Heart left ventricle (tissue), 13 donors: ENCODE data around the gene UNKL.
"Not testable (repeated sequence)": the region's sequence is repeated elsewhere in the genome, so short reads cannot be mapped to it uniquely, and the experiment has no call there.

ENCODE experiments used
- CTCF ChIP-seq, 12 donors: fragments of 200-600 bp; sonication (generic) in 4 of 12; IDR thresholded peaks; one replicate each; pipeline versions ENCODE4 v1.5.0 to v1.8.0; 2018 to 2022; ENCODE audit warnings: antibody characterized with exemption in 12 of 12, mild to moderate bottlenecking in 5 of 12
- POLR2A ChIP-seq, 2 donors: fragments of 450-650 bp; IDR thresholded peaks; one replicate each; pipeline ENCODE4 v1.6.1; 2017; ENCODE audit warnings: antibody characterized with exemption in 2 of 2, mild to moderate bottlenecking in 2 of 2, moderate library complexity in 2 of 2
- donor health status: ischemic (EF 13 %, LVEDD 7.1; RV severe dilation, severe dysfunction).
- donor health status: DM: no; HTN: yes; CAD: no.
- donor health status: DM: no; HTN: no; CAD: no.
- donor health status: ischemic (EF 25% LVEDD 6.9; RV normal size, moderate dysfunction).
- donor health status: ischemic (EF 25% LVEDD 5.7; RV mildly dilated, moderate dysfunction).
- donor health status: ischemic (EF 35%, LVEDD 5.7; RV mildly dilated, moderate dysfunction).
- donor health status: nonischemic (EF 11% LVEDD 7.7; RV severe dilation, severe dysfunction).
- donor health status: DM: yes; HTN: yes; CAD: no.
- donor health status: PGD.
- donor health status: ischemic (EF 29% LVEDD 5.4; RV normal size, mild dysfunction).
- donor health status: nonischemic (EF 23%, LVEDD 6.1; RV moderate dilation, normal function).

- TF ChIP-seq POLR2A, CTCF (IDR thresholded peaks at IDR 0.05): not testable (repeated sequence)
Measured at GRCh38 chr16:1328961-1329360, 85.5 kb downstream of the UNKL start.
